Spleen (tissue), 11 donors: ENCODE data around the gene SLC28A1. TPM values are rescaled to one million over a fixed set of nuclear protein-coding genes. Genes with fewer than 3 reads are reported as not detected.

Source experiments
- DNase-seq: peaks from one replicate; pipeline ENCODE4 v3.0.0-alpha.2; 2020
- H3K27ac ChIP-seq, 8 donors: fragments of 200-600 bp; sonication (generic) in 7 of 8; 1 replicate in 4 of 8; 2 replicates in 4 of 8; pipeline versions ENCODE4 v1.5.0 to v1.8.0; 2016 to 2021; ENCODE audit warnings: inconsistent platforms in 4 of 8, mild to moderate bottlenecking in 4 of 8, moderate library complexity in 1 of 8
- H3K27me3 ChIP-seq, 7 donors: fragments of 200-600 bp; sonication (generic) in 6 of 7; replicated peaks in 1 of 7; 1 replicate in 4 of 7; 2 replicates in 3 of 7; pipeline versions ENCODE4 v1.5.0 to v1.8.0; 2016 to 2021; ENCODE audit warnings: inconsistent platforms in 3 of 7, mild to moderate bottlenecking in 1 of 7
- H3K36me3 ChIP-seq, 6 donors: fragments of 200-600 bp; sonication (generic) in 5 of 6; 1 replicate in 4 of 6; 2 replicates in 2 of 6; pipeline versions ENCODE4 v1.5.0 to v1.8.0; 2016 to 2021; ENCODE audit warnings: inconsistent platforms in 2 of 6
- H3K4me1 ChIP-seq, 6 donors: fragments of 200-600 bp; sonication (generic) in 5 of 6; 1 replicate in 3 of 6; 2 replicates in 3 of 6; pipeline versions ENCODE4 v1.5.0 to v1.8.0; 2016 to 2021; ENCODE audit warnings: inconsistent platforms in 3 of 6
- H3K4me3 ChIP-seq, 8 donors: fragments of 200-600 bp; sonication (generic) in 7 of 8; 1 replicate in 4 of 8; 2 replicates in 4 of 8; pipeline versions ENCODE4 v1.5.0 to v1.8.0; 2016 to 2021; ENCODE audit warnings: inconsistent platforms in 4 of 8, mild to moderate bottlenecking in 4 of 8, moderate library complexity in 2 of 8
- H3K9me3 ChIP-seq, 8 donors: fragments of 200-600 bp; sonication (generic) in 7 of 8; 1 replicate in 4 of 8; 2 replicates in 4 of 8; pipeline versions ENCODE4 v1.5.0 to v1.8.0; 2016 to 2021; ENCODE audit warnings: inconsistent platforms in 4 of 8
- POLR2A ChIP-seq, 3 donors: fragments of 450-650 bp; IDR thresholded peaks; one replicate each; pipeline ENCODE4 v1.5.1; 2017; ENCODE audit warnings: antibody characterized with exemption in 3 of 3, mild to moderate bottlenecking in 1 of 3
- POLR2AphosphoS5 ChIP-seq, 3 donors: sonication (generic); formaldehyde crosslinking; IDR thresholded peaks; one replicate each; pipeline ENCODE4 v1.5.1; 2017; ENCODE audit warnings: antibody characterized with exemption in 3 of 3
- WGBS, 5 donors: extraction: QIAGEN DNeasy Blood & Tissue Kit in 3 of 5; methylation state at CpG; one replicate each; pipeline versions ENCODE4 v1.1.5 to v1.1.7; 2013 to 2018; 5-methylcytosine and 5-hydroxymethylcytosine counted together
- intact Hi-C: fragments of 100-400 bp; cut with DNase I; formaldehyde crosslinking; loops from one replicate; pipeline ENCODE4 v1.15.0; 2023; ENCODE audit warnings: low total_unique reads
- polyA plus RNA-seq, 3 donors: library from polyadenylated mRNA; stranded (reverse); fragments of 200-250 nt; gene quantifications; one replicate each; pipeline ENCODE4 v1.2.1, GENCODE V29; 2013
- total RNA-seq, 7 donors: library from RNA; depleted of rRNA in 3 of 7; stranded (reverse); fragments of >200 nt in 3 of 7; fragmentation: NEBNext Ultra II Directional in 4 of 7; extraction: Animal tissue kit (Norgen Biotek cat#: 25700) in 4 of 7; gene quantifications; one replicate each; pipeline versions ENCODE4 v1.1.0 to v1.2.1, GENCODE V29; 2016 to 2021
- TF ChIP-seq, protein P1 (sequence below), 11 experiments: fragments of 200-600 bp in 7 of 11; fragments of 450-650 bp in 4 of 11; sonication (generic) in 4 of 11; IDR thresholded peaks in 8 of 11; conservative IDR thresholded peaks in 3 of 11; 1 replicate in 7 of 11; 2 replicates in 4 of 11; pipeline versions ENCODE4 v1.4.0 to v1.8.0; 2016 to 2021; ENCODE audit warnings: antibody characterized with exemption in 11 of 11, inconsistent platforms in 4 of 11, mild to moderate bottlenecking in 1 of 11
- donor health status: healthy with polysubstance abuse.
- donor health status: DM: no; HTN: no; CAD: no; lungs with moderate emphysema.
- donor health status: DM: no; HTN: no; CAD: no.
- donor health status: Bipolar disorder and iron deficiency.
- donor health status: healthy.
- donor health status: DM: no; HTN: no; CAD: no.
- donor health status: DM: yes; HTN: yes; CAD: no.

SLC28A1 gene
- total and polyA plus RNA-seq, 10 donors, result 0.10 to 0.29 (median 0.16) TPM; not detected in 7

DNA sequence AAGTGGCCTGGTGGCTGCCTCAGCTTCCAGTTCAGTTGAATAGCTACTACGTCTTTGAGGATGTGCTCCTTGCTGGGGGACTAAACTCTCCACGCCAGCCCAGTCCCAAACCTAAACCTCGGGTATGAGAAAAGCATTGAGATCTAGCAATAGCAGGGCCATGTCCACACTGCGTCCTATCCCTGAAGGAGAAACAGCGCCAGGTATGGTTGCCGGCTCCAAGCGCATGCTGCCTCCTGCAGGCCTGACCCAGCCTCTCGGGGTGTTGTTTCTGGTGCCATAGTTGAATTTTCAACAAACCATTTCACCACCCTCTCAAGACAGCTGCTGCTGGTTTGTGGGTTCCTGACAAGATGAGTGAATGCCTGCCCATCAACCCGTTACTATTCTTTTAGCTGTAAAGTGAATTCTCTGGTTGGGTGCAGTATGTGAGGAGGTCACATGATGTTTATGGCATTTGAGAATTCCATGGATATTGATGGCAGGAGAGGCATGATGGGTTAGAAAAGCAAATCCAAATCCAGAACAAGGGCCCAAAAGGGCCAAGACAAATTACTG, 13.0 kb upstream of the SLC28A1 start:
- H3K4me1 ChIP-seq, result no peaks in the 10 kb centered on the region
- no peaks in the 10 kb centered on the region for H3K36me3 ChIP-seq
- WGBS, 5 donors, result 90 to 95% (median 92%) methylated on average over 9 of the region's 9 CpGs
- H3K4me3 ChIP-seq, result no peak overlapping the region
- DNase-seq, result no peak
- intact Hi-C loops, result no loop called here
- H3K27ac ChIP-seq, result no peak overlapping the region
- H3K9me3 ChIP-seq, result no peaks in the 10 kb centered on the region
- H3K27me3 ChIP-seq, result no peaks in the 10 kb centered on the region
- TF ChIP-seq, protein P1, sequence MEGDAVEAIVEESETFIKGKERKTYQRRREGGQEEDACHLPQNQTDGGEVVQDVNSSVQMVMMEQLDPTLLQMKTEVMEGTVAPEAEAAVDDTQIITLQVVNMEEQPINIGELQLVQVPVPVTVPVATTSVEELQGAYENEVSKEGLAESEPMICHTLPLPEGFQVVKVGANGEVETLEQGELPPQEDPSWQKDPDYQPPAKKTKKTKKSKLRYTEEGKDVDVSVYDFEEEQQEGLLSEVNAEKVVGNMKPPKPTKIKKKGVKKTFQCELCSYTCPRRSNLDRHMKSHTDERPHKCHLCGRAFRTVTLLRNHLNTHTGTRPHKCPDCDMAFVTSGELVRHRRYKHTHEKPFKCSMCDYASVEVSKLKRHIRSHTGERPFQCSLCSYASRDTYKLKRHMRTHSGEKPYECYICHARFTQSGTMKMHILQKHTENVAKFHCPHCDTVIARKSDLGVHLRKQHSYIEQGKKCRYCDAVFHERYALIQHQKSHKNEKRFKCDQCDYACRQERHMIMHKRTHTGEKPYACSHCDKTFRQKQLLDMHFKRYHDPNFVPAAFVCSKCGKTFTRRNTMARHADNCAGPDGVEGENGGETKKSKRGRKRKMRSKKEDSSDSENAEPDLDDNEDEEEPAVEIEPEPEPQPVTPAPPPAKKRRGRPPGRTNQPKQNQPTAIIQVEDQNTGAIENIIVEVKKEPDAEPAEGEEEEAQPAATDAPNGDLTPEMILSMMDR (IDR thresholded peaks at IDR 0.05 in 8 of 11, conservative IDR thresholded peaks at IDR 0.05 in 3 of 11), result no peak
- TF ChIP-seq POLR2AphosphoS5 (IDR thresholded peaks at IDR 0.05), result no peak
- no peak for TF ChIP-seq POLR2A (IDR thresholded peaks at IDR 0.05)

DNA sequence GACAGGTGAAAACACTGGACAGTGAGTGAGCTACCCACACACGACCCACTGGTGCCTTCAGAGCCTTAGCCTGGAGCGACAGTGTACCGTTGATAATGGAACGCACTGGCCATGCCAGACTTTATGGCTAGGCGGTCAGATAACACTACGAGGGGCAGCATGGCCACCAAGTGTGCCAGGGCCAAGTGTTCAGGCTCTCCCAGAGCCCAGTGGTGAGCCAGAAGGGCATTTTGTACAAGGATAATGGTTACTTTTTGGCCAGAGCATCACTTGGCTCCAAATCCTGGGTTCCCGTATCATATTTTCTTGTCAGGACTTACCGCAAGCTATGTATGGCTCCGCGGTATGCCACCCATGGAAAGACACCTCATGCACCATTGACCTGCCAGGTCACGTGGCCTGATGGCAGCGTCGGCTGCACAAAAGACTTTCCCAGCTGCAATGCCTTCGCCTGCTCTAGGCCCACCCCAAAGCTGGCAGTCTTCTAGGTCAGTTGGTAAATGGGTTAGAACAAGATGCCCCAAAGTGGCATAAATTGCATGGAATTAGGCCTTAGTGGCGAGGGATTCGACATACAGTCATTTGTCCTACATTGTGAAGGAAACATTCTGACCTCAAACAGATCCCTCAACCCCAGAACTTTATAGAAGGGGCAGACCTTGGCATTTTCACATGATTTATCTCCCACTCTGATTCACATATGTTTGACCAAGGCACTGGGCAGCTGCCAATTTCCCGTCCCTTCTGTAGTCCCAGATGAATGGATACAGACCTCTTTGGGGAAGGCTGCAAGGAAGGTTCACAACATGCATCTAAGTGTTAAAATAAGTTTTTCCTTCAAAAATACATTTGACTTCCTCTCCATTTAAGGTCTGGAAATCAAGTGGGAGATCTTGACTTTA, 12.2 kb upstream of the SLC28A1 start:
- 88 to 95% (median 91%) methylated on average over 12 to 17 of the region's 17 CpGs for WGBS, 5 donors

DNA sequence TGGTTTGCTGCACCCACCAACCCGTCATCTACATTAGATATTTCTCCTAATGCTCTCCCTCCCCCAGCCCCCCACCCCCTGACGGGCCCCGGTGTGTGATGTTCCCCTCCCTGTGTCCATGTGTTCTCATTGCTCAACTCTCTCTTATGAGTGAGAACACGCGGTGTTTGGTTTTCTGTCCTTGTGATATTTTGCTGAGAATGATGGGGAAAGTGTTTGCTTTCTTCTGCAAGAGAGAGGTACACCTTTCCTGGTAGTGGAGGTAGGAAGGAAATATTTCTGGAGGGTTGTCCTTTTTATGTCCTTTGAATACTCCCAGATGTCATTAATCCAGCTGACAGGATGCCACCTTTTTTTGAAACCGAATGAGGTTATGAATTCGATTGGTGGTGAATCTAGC, 10.5 kb upstream of the SLC28A1 start:
- Histone ChIP-seq H3K27me3 (no peaks in the 10 kb centered on the region), H3K4me3 (no peak overlapping the region), H3K4me1 (peaks cover 0 to 6% (median 0%) of the 10 kb centered on the region in 6 donors), H3K9me3 (no peaks in the 10 kb centered on the region), H3K27ac (no peak overlapping the region), H3K36me3 (no peaks in the 10 kb centered on the region)
- TF ChIP-seq, protein P1 (IDR thresholded peaks at IDR 0.05 in 8 of 11, conservative IDR thresholded peaks at IDR 0.05 in 3 of 11), result no peak
- TF ChIP-seq POLR2A (IDR thresholded peaks at IDR 0.05) (no peak), POLR2AphosphoS5 (IDR thresholded peaks at IDR 0.05) (no peak)
- intact Hi-C loops, result no loop called here
- no peak for DNase-seq
- WGBS, 5 donors, result 58 to 72% (median 66%) methylated on average over 7 of the region's 7 CpGs

More for the DNA sequence above, 12.2 kb upstream of the SLC28A1 start:
- H3K36me3 ChIP-seq, result no peaks in the 10 kb centered on the region
- no peaks in the 10 kb centered on the region for H3K9me3 ChIP-seq
- peaks cover 0 to 4% (median 0%) of the 10 kb centered on the region in 6 donors for H3K4me1 ChIP-seq
- no peak overlapping the region for H3K27ac ChIP-seq
- no peak for DNase-seq
- intact Hi-C loops, result no loop called here
- H3K27me3 ChIP-seq, result no peaks in the 10 kb centered on the region
- no peak overlapping the region for H3K4me3 ChIP-seq
- TF ChIP-seq POLR2A (IDR thresholded peaks at IDR 0.05) (no peak), POLR2AphosphoS5 (IDR thresholded peaks at IDR 0.05) (no peak)
- TF ChIP-seq, protein P1 (IDR thresholded peaks at IDR 0.05 in 8 of 11, conservative IDR thresholded peaks at IDR 0.05 in 3 of 11), result no peak
